Measurements from ENCODE around the gene NLN. TPM values are rescaled to one million over a fixed set of nuclear protein-coding genes. Genes with fewer than 3 reads are reported as not detected.

Gene NLN
- total and polyA plus RNA-seq, 9 of the 15 experiments (the other 6 are each of a cell fraction or from before 2014, with no cell fraction given) = 6.9 to 45.2 (median 28.8) TPM

DNA sequence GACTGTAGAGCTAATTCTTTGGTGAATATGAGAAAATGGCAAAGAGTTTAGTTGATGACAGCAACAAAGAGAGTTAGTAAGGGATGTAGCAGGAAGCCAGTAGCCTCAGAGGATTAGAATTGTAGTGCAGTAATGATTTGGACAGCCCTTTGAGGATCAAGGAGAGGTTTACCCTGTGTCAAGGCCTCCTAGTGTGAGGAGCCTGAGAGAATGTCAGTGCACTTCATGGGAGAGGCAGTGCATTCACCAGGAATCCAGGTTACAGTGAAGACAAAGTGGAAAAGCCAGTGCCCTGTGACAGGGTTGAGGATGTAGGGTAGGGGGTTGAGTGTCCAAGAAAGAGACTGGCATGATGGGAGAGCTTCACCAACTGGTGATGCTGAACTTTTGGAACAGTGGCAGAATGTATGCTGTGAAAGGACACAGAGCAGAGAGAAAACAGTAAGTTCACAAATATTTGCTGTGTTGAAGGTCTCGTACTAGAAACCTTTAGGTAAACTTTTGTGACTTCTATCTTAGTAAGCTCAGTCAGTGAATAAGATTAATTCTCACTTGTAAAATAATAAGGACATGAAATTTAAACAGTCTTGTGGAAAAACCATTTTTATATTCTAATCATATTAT lies 27.3 kb downstream of the NLN start:
- WGBS (ENCODE audit: insufficient coverage, low coverage, missing lambda C conversion rate) = 96% methylated on average over 1 of the region's 1 CpG
- Histone ChIP-seq H4K20me1 (replicated peaks; ENCODE audit: control insufficient read depth, insufficient read depth, low read length) (no peaks in the 10 kb centered on the region), H3K4me3 (no peak overlapping the region), H3K9me1 (ENCODE audit: control insufficient read depth, insufficient read depth, low read length) (no peaks in the 10 kb centered on the region), H3K36me3 (ENCODE audit: control insufficient read depth, insufficient read depth, low read length) (no peaks in the 10 kb centered on the region), H3K9ac (ENCODE audit: insufficient read depth in 1 of 2, low read depth in 2 of 2, low read length in 2 of 2) (no peak overlapping the region), H3K27ac (ENCODE audit: extremely low read depth, low read depth, low read length) (no peak overlapping the region), H3K9me3 (replicated peaks; ENCODE audit: control insufficient read depth, insufficient read depth, low read depth, low read length) (no peaks in the 10 kb centered on the region), H3K79me2 (ENCODE audit: control insufficient read depth, insufficient read depth, low read length) (peaks cover 19% of the 10 kb centered on the region; the same call in 2 of the 3 replicates), H3K4me2 (ENCODE audit: insufficient read depth, low read length) (no peak overlapping the region), H2AFZ (ENCODE audit: low read depth, low read length) (no peak overlapping the region), H3K27me3 (ENCODE audit: control insufficient read depth in 2 of 2, insufficient read depth in 2 of 2, low read length in 2 of 2) (no peaks in the 10 kb centered on the region), H3K4me1 (replicated peaks in 1 of 2; ENCODE audit: control insufficient read depth in 2 of 2, insufficient read depth in 2 of 2, low read length in 2 of 2) (no peaks in the 10 kb centered on the region)
- FAIRE-seq (no peak), DNase-seq (ENCODE audit: extremely low read depth in 1 of 4, low spot score in 3 of 4) (no peak), ATAC-seq (no peak)
- TF ChIP-seq FUS (optimal IDR thresholded peaks at IDR 0.05; ENCODE audit: low read depth, low read length) (no peak), ZNF696 (CRISPR knock-in tag; conservative IDR thresholded peaks at IDR 0.05) (no peak), TBP (optimal IDR thresholded peaks at IDR 0.05; ENCODE audit: low read depth, low read length) (no peak), TRIM24 (IDR thresholded peaks at IDR 0.05) (no peak)
- in situ Hi-C loops (cut with MboI) (no loop called here), intact Hi-C loops (cut with micrococcal nuclease) (no loop called here)
- CTCF ChIA-PET (ENCODE audit: low intra/inter-chr PET ratio) = no interaction called here
- POLR2A ChIA-PET = no interaction called here
- BruUV-seq (replicated peaks) = no TSS peak

- ChIA-PET CTCF (ENCODE audit: low intra/inter-chr PET ratio) (no interaction called here), POLR2A (no interaction called here)
- Histone ChIP-seq H3K4me2 (ENCODE audit: insufficient read depth, low read length) (no peak overlapping the region), H3K4me3 (no peak overlapping the region), H3K79me2 (ENCODE audit: control insufficient read depth, insufficient read depth, low read length) (peaks cover 21% of the 10 kb centered on the region; the same call in 2 of the 3 replicates), H3K4me1 (replicated peaks in 1 of 2; ENCODE audit: control insufficient read depth in 2 of 2, insufficient read depth in 2 of 2, low read length in 2 of 2) (0 out of 5 replicates have a peak, but pooled peaks cover 0 to 2% of the 10 kb centered on the region in 2 experiments), H4K20me1 (replicated peaks; ENCODE audit: control insufficient read depth, insufficient read depth, low read length) (no peaks in the 10 kb centered on the region), H3K9ac (ENCODE audit: insufficient read depth in 1 of 2, low read depth in 2 of 2, low read length in 2 of 2) (no peak overlapping the region), H3K9me1 (ENCODE audit: control insufficient read depth, insufficient read depth, low read length) (no peaks in the 10 kb centered on the region), H3K27ac (ENCODE audit: extremely low read depth, low read depth, low read length) (no peak overlapping the region), H3K36me3 (ENCODE audit: control insufficient read depth, insufficient read depth, low read length) (no peaks in the 10 kb centered on the region), H3K9me3 (replicated peaks; ENCODE audit: control insufficient read depth, insufficient read depth, low read depth, low read length) (no peaks in the 10 kb centered on the region), H3K27me3 (ENCODE audit: control insufficient read depth in 2 of 2, insufficient read depth in 2 of 2, low read length in 2 of 2) (no peaks in the 10 kb centered on the region), H2AFZ (ENCODE audit: low read depth, low read length) (no peak overlapping the region)
- ATAC-seq = no peak
- 91% methylated on average over 5 of the region's 5 CpGs for WGBS (ENCODE audit: insufficient coverage, low coverage, missing lambda C conversion rate)
- no TSS peak for BruUV-seq (replicated peaks)
- DNase-seq (ENCODE audit: extremely low read depth in 1 of 4, low spot score in 3 of 4) = no peak
- in situ Hi-C loops (cut with MboI) (no loop called here), intact Hi-C loops (cut with micrococcal nuclease) (no loop called here)
- no peak for FAIRE-seq
- TF ChIP-seq, protein P1, sequence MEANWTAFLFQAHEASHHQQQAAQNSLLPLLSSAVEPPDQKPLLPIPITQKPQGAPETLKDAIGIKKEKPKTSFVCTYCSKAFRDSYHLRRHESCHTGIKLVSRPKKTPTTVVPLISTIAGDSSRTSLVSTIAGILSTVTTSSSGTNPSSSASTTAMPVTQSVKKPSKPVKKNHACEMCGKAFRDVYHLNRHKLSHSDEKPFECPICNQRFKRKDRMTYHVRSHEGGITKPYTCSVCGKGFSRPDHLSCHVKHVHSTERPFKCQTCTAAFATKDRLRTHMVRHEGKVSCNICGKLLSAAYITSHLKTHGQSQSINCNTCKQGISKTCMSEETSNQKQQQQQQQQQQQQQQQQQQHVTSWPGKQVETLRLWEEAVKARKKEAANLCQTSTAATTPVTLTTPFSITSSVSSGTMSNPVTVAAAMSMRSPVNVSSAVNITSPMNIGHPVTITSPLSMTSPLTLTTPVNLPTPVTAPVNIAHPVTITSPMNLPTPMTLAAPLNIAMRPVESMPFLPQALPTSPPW (CRISPR knock-in tag; IDR thresholded peaks at IDR 0.05) = no peak
- TF ChIP-seq FUS (optimal IDR thresholded peaks at IDR 0.05; ENCODE audit: low read depth, low read length) (no peak), EP300 (IDR thresholded peaks at IDR 0.05; ENCODE audit: low read length) (no peak), ZNF23 (CRISPR knock-in tag; IDR thresholded peaks at IDR 0.05) (no peak), KLF13 (tag; IDR thresholded peaks at IDR 0.05; ENCODE audit: borderline replicate concordance, low read depth) (no peak)
These were observed 28.0 kb downstream of the NLN start for GRCh38 chr5:65749956-65750355.
